Stimulated activated CD4-positive, alpha-beta T cell treated with anti-CD3 and anti-CD28 coated beads, Interleukin-4, amount 100 ng/mL, for 4 hours (primary cell): Measurements from ENCODE around the gene CLEC2L.
"Not testable (repeated sequence)": the region's sequence is repeated elsewhere in the genome, so short reads cannot be mapped to it uniquely, and the experiment has no call there.

Experiments used
- DNase-seq, 2 experiments: peaks; one replicate each; pipeline ENCODE4 v3.0.0-alpha.2; 2020

The CLEC2L gene

GRCh38 chr7:139523968-139524815 is 707 bp downstream of the CLEC2L start:
- no peak for DNase-seq

GRCh38 chr7:139525239-139525638 is 1.8 kb downstream of the CLEC2L start:
- DNase-seq = no peak

- DNase-seq = no peak
Measured at GRCh38 chr7:139525750-139526149, 2.3 kb downstream of the CLEC2L start.

- DNase-seq = no peak
Measured at GRCh38 chr7:139526578-139527544, 3.4 kb downstream of the CLEC2L start.

- DNase-seq = no peak
Measured at GRCh38 chr7:139531094-139531493, 7.6 kb downstream of the CLEC2L start.

- no peak for DNase-seq
Measured at GRCh38 chr7:139532636-139533155, 9.2 kb downstream of the CLEC2L start.

GRCh38 chr7:139534096-139534495 is 10.6 kb downstream of the CLEC2L start:
- no peak for DNase-seq

- no peak for DNase-seq
Measured at GRCh38 chr7:139534966-139535651, 11.6 kb downstream of the CLEC2L start.

- no peak for DNase-seq
Measured at GRCh38 chr7:139536152-139536551, 12.7 kb downstream of the CLEC2L start.

GRCh38 chr7:139538881-139539635 is 15.6 kb downstream of the CLEC2L start:
- no peak for DNase-seq

- no peak for DNase-seq
Measured at GRCh38 chr7:139540203-139540602, 16.7 kb downstream of the CLEC2L start.

- DNase-seq = no peak
Measured at GRCh38 chr7:139541600-139542307, 18.3 kb downstream of the CLEC2L start.

- DNase-seq = no peak
Measured at GRCh38 chr7:139542308-139543151, 19.0 kb downstream of the CLEC2L start.

- DNase-seq = no peak
Measured at GRCh38 chr7:139543801-139544603, 20.5 kb downstream of the CLEC2L start.

- DNase-seq = no peak
Measured at GRCh38 chr7:139544645-139545044, 21.2 kb downstream of the CLEC2L start.

GRCh38 chr7:139548302-139549028 is 25.0 kb downstream of the CLEC2L start:
- DNase-seq = no peak

GRCh38 chr7:139553991-139554700 is 30.7 kb downstream of the CLEC2L start:
- not testable (repeated sequence) for DNase-seq
